Endodermal cell (in vitro differentiated cells): Measurements from ENCODE around the gene RPS6KA2. TPM values are rescaled to one million over a fixed set of nuclear protein-coding genes. Genes with fewer than 3 reads are reported as not detected.

ENCODE experiments used
- DNase-seq: peaks from one replicate; pipeline ENCODE4 v3.0.0-alpha.2; 2017
- H3K27ac ChIP-seq: 2 replicates; pipeline ENCODE4 v1.5.1; 2013; ENCODE audit warnings: mild to moderate bottlenecking, low read depth, low read length, moderate library complexity
- H3K27me3 ChIP-seq: 2 replicates; pipeline ENCODE4 v1.6.1; 2013; ENCODE audit warnings: mild to moderate bottlenecking, low read length, moderate library complexity; ENCODE audit not compliant: insufficient read depth, control insufficient read depth, poor library complexity, severe bottlenecking
- H3K36me3 ChIP-seq: 2 replicates; pipeline ENCODE4 v1.7.0; 2013; ENCODE audit warnings: mild to moderate bottlenecking, low read length, moderate library complexity; ENCODE audit not compliant: control insufficient read depth, insufficient read depth
- H3K4me1 ChIP-seq: one replicate; pipeline ENCODE4 v1.7.0; 2013; ENCODE audit warnings: low read length; ENCODE audit not compliant: control insufficient read depth, insufficient read depth
- H3K4me3 ChIP-seq: 2 replicates; pipeline ENCODE4 v1.5.1; 2013; ENCODE audit warnings: mild to moderate bottlenecking, low read length, moderate library complexity
- H3K9ac ChIP-seq: 2 replicates; pipeline ENCODE4 v1.6.1; 2013; ENCODE audit warnings: mild to moderate bottlenecking, low read length, moderate library complexity; ENCODE audit not compliant: poor library complexity, severe bottlenecking; ENCODE audit errors: extremely low read depth
- H3K9me3 ChIP-seq: 2 replicates; pipeline ENCODE4 v1.6.1; 2013; ENCODE audit warnings: mild to moderate bottlenecking, low read length, moderate library complexity; ENCODE audit not compliant: control insufficient read depth
- H3K27ac Mint-ChIP-seq: 2 replicates; pipeline ENCODE4 v1.8.0; 2020; ENCODE audit warnings: mixed read lengths
- H3K27me3 Mint-ChIP-seq: 2 replicates; pipeline ENCODE4 v1.8.0; 2021; ENCODE audit warnings: mild to moderate bottlenecking, mixed read lengths; ENCODE audit not compliant: insufficient read depth
- H3K36me3 Mint-ChIP-seq: 2 replicates; pipeline ENCODE4 v1.8.0; 2020; ENCODE audit warnings: low read depth, mixed read lengths
- H3K4me1 Mint-ChIP-seq: 2 replicates; pipeline ENCODE4 v1.8.0; 2020; ENCODE audit warnings: mixed read lengths
- H3K4me3 Mint-ChIP-seq: 2 replicates; pipeline ENCODE4 v1.8.0; 2020; ENCODE audit warnings: mild to moderate bottlenecking, moderate library complexity, mixed read lengths
- H3K9me3 Mint-ChIP-seq: 2 replicates; pipeline ENCODE4 v1.8.0; 2020; ENCODE audit warnings: mild to moderate bottlenecking, mixed read lengths
- CTCF ChIP-seq: fragments of 200-600 bp; sonication (generic); conservative IDR thresholded peaks from 2 replicates; pipeline ENCODE4 v1.5.0; 2021; ENCODE audit warnings: antibody characterized with exemption, mild to moderate bottlenecking
- WGBS, 2 experiments: methylation state at CpG; one replicate each; pipeline versions ENCODE4 v1.1.5 to v1.1.7; 2013; ENCODE audit warnings: missing lambda C conversion rate in 2 of 2, mixed read lengths in 1 of 2; ENCODE audit not compliant: insufficient coverage in 1 of 2, insufficient read length in 1 of 2; 5-methylcytosine and 5-hydroxymethylcytosine counted together
- total RNA-seq, 2 donors: library from RNA; stranded (reverse); fragmentation: NEBNext Ultra II Directional in 1 of 2; extraction: Animal tissue kit (Norgen Biotek cat#: 25700) in 1 of 2; gene quantifications; 2 replicates in 1 of 2; 3 replicates in 1 of 2; pipeline ENCODE4 v1.2.1, GENCODE V29; 2021

The RPS6KA2 gene
- total RNA-seq, 2 donors from 2014 or later, result 17.9 to 23.9 TPM

GRCh38 chr6:166624275-166624674 lies 2.8 kb downstream of the RPS6KA2 start:
- H3K4me3 ChIP-seq, result no peak overlapping the region
- H3K27ac ChIP-seq, result no peak overlapping the region
- no peak overlapping the region for H3K9ac ChIP-seq
- Mint-ChIP-seq H3K4me1 (peaks cover 19% of the 10 kb centered on the region), H3K4me3 (no peak overlapping the region), H3K36me3 (peaks cover under 1% of the 10 kb centered on the region), H3K9me3 (no peaks in the 10 kb centered on the region), H3K27ac (no peak overlapping the region), H3K27me3 (peaks cover 23% of the 10 kb centered on the region)
- 92 to 95% methylated on average over 4 of the region's 4 CpGs for WGBS, 2 experiments
- no peak for TF ChIP-seq CTCF
- H3K4me1 ChIP-seq, result no peaks in the 10 kb centered on the region
- DNase-seq, result no peak
- no peaks in the 10 kb centered on the region for H3K36me3 ChIP-seq
- peaks cover 19% of the 10 kb centered on the region for H3K27me3 ChIP-seq
- H3K9me3 ChIP-seq, result no peaks in the 10 kb centered on the region

GRCh38 chr6:166623318-166623717 lies 3.7 kb downstream of the RPS6KA2 start:
- Histone ChIP-seq H3K36me3 (peaks cover 4% of the 10 kb centered on the region), H3K4me1 (no peaks in the 10 kb centered on the region), H3K27me3 (peaks cover 12% of the 10 kb centered on the region), H3K4me3 (no peak overlapping the region), H3K9ac (no peak overlapping the region), H3K27ac (no peak overlapping the region), H3K9me3 (no peaks in the 10 kb centered on the region)
- Mint-ChIP-seq H3K27me3 (peaks cover 14% of the 10 kb centered on the region), H3K36me3 (peaks cover 10% of the 10 kb centered on the region), H3K27ac (no peak overlapping the region), H3K4me1 (peaks cover 19% of the 10 kb centered on the region), H3K9me3 (no peaks in the 10 kb centered on the region), H3K4me3 (no peak overlapping the region)
- WGBS, 2 experiments, result 86 to 93% methylated on average over 4 to 5 of the region's 5 CpGs
- DNase-seq, result no peak
- TF ChIP-seq CTCF, result no peak

- H3K36me3 Mint-ChIP-seq, result peaks cover 14% of the 10 kb centered on the region
- no peak overlapping the region for H3K4me3 ChIP-seq
- no peaks in the 10 kb centered on the region for H3K4me1 ChIP-seq
- TF ChIP-seq CTCF, result no peak
- DNase-seq, result peak; percentile 67
- H3K36me3 ChIP-seq, result peaks cover 4% of the 10 kb centered on the region
- no peaks in the 10 kb centered on the region for H3K9me3 ChIP-seq
- peaks cover 9% of the 10 kb centered on the region for H3K27me3 ChIP-seq
- no peak overlapping the region for H3K27ac Mint-ChIP-seq
- 83 to 85% methylated on average over 5 to 6 of the region's 6 CpGs for WGBS, 2 experiments
- H3K27ac ChIP-seq, result no peak overlapping the region
- H3K4me1 Mint-ChIP-seq, result peaks cover 16% of the 10 kb centered on the region
- H3K27me3 Mint-ChIP-seq, result peaks cover 13% of the 10 kb centered on the region
- H3K4me3 Mint-ChIP-seq, result no peak overlapping the region
- no peaks in the 10 kb centered on the region for H3K9me3 Mint-ChIP-seq
- H3K9ac ChIP-seq, result no peak overlapping the region
Measured at GRCh38 chr6:166621114-166621540, 5.9 kb downstream of the RPS6KA2 start.
